Epidermal melanocyte (primary cell): ENCODE measurements around the gene SLC26A5.
"Not testable (repeated sequence)": the region's sequence is repeated elsewhere in the genome, so short reads cannot be mapped to it uniquely, and the experiment has no call there.

Experiments
- DNase-seq: peaks from one replicate; pipeline ENCODE4 v3.0.0; 2011; ENCODE audit warnings: low spot score; ENCODE audit not compliant: insufficient read length

SLC26A5 gene

DNA sequence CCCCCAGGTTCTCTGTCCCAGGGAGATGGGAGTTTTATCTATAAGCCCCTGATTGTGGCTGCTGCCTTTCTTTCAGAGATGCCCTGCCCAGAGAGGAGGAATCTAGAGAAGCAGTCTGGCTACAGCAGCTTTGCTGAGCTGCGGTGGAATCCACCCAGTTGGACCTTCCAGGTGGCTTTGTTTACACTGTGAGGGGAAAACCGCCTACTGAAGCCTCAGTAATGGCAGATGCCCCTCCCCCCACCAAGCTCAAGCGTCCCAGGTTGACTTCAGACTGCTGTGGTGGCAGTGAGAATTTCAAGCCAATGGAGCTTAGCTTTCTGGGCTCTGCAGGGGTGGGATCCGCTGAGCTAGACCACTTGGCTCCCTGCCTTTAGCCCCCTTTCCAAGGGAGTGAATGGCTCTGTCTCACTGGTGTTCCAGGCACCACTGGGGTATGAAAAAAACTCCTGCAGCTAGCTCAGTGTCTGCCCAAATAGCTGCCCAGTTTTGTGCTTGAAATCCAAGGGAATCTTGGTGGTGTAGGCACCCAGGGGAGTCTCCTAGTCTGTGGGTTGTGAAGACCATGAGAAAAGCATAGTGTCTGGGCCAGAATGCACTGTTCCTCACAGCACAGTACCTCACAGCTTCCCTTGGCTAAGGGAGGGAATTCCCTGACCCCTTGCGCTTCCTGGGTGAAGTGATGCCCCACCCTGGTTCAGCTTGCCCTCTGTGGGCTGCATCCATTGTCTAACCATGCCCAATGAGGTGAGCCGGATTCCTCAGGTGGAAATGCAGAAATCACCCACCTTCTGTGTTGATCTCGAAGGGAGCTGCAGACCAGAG is 40.0 kb downstream of the SLC26A5 start:
- DNase-seq: not testable (repeated sequence)

DNA sequence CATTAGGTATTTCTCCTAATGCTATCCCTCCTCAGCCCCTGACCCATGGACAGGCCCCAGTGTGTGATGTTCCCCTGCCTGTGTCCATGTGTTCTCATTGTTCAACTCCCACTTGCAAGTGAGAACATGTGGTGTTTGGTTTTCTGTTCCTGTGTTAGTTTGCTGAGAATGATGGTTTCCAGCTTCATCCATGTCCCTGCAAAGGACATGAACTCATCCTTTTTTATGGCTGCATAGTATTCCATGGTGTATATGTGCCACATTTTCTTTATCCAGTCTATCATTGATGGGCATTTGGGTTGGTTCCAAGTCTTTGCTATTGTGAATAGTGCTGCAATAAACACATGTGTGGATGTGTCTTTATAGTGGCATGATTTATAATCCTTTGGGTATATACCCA is 46.3 kb downstream of the SLC26A5 start:
- not testable (repeated sequence) for DNase-seq

DNA sequence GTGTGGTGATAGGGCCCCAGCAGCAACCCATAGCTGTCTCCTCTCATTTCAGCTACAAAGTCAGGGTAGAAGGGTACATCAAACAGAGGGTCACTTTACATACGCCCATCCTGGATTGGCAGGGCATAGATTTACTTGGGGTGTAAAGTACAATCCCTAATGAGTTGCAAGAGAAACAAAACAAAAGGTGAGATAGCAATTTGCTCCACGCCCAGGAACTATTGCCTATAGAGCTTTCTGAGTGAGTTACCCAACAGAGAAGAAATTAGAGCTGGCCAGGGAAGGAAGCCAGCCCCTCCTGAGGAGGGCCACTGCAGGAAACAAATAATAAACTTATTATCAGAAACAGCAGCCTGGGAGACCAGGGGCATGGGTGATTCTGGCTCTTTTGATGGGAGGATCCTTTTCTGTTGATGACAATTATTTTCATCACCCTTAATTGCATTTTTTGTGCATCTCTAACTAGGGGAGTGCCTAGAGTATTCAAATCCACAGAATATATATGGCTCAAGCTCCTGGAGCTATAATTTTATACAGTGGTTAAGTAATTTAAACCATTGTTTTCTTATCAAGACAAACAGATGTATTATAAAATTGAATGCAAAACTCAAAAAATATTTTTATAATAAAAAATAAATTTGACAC is 47.4 kb downstream of the SLC26A5 start:
- no peak for DNase-seq

DNA sequence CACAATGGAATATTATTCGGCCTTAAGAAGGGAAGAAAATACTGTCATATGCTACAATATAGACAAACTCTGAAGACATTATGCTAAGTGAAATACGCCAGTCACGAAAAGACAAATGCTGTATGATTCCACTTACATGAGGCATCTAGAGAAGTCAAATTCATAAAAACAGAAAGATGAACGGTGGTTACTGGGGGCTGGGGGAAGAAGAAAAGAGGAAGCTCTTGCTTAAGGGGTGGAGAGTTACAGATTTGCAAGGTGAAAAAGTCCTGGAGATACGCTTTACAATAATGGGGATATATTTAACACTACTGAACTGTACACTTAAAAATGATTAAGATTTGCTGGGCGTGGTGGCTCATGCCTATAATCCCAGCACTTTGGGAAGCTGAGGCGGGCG is 49.5 kb downstream of the SLC26A5 start:
- DNase-seq: no peak

DNA sequence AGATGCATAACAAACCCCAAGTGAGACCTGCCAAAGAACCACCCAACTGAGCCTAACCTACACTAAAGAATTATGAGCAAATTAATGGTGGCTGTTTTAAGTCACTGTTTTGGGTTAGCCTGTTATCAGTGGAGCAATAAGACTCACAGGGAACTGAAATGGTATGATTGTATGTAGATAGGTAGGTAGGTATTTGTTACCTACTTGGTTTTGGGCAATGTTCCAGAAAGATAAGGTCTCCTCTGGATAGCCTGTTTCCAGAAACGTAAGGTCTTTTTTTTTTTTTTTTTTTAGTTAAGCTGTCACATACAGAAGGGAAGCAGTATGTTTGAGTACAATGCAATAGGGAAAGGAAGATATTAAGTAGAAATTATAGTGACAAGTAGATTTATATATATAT is 50.9 kb downstream of the SLC26A5 start:
- no peak for DNase-seq

DNA sequence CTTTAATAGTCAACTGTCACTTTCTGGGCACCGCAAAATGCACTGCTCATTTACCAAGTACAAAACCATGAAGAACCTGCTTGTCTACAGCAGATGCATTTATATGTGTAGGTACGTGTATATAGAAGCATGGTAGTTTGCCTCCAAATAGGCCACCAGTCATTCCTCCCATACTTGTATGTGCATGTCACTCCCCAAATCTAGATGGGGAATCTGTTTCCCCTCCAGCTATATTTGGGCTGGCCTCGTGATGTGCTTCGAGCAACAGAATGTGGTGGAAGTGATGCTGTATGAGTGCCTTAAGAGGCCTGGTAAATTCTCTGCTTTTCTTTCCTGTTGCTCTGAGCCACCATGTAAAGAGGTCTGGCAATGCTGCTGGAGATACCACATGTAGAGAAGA is 51.4 kb downstream of the SLC26A5 start:
- DNase-seq: no peak

- no peak for DNase-seq
Measured at GRCh38 chr7:103391976-103392375, 54.0 kb downstream of the SLC26A5 start.

DNA sequence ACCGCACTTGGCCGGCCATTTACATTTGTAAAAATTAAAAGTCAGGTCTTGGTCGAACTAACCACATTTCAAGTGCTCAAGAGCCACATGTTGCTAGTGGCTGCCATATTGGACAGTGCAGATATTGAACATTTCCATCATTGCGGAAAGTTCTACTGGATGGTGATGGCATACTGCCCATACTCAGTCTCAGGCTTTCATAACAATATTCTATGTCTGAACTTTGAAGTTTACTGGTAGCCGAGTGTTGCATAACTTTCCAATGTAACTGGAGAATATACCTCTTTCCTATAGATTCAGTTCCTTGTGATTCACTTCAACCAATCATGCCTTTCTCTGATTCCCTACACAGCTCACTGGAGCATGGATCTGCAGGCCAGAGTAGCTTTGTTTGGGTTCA is 54.9 kb downstream of the SLC26A5 start:
- no peak for DNase-seq

- no peak for DNase-seq
Measured at GRCh38 chr7:103389263-103389662, 56.7 kb downstream of the SLC26A5 start.

GRCh38 chr7:103388469-103389140 is 57.4 kb downstream of the SLC26A5 start:
- DNase-seq: no peak

DNA sequence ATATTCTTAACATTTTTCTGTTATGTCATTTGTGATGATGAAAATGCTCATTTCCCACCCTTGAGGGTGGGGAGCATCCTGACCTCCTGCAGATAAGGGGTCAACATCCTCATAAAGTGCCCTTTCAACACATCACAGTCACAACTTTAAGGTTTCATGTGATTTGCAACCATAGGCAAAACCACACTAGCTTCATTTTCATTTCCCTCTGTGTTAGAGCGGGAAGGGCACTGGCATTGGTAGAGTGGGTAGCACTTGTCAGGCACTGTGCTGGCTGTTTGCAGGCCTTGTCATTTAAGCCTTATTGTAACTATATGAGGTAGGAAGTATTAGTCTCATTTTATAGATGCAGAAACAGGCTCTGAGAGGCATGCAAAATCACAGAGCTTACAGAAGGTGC is 58.8 kb downstream of the SLC26A5 start:
- no peak for DNase-seq

GRCh38 chr7:103382032-103382402 is 64.0 kb downstream of the SLC26A5 start:
- DNase-seq: no peak

GRCh38 chr7:103381280-103382031 is 64.6 kb downstream of the SLC26A5 start:
- no peak for DNase-seq

- no peak for DNase-seq
Measured at GRCh38 chr7:103380395-103381191, 65.4 kb downstream of the SLC26A5 start.

DNA sequence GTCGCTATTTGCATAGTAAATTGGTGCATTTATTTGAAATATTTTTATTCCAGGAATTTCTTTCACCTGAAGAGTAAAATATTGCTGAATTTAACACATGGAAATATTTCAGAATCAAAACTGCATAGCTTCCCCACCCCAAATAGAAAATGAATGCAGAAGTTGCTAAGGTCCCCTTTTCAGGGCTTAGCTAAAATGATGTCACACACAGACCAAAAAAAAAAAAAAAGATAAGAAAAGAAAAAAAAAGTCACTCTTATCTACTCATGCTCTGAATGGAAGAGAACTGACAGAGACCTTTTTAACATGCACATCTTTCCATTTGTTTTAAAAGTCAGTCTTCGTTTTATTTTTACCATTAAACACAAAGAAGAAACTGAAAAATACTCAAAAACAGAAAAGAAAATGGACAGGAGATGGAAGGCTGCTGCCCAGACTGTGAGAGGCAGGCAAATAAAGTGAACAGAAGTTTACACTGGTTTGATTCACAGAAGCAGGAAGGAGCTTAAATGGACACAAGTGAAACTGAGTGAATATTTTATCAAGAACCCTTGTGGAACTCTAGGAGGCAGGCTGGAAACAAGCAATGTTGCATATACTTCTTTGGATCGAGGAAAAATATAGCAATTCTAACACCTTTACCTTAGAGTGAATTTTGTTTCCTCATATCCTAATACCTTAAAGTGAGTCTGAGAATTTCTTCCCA is 66.6 kb downstream of the SLC26A5 start:
- no peak for DNase-seq

- no peak for DNase-seq
Measured at GRCh38 chr7:103373866-103374643, 72.0 kb downstream of the SLC26A5 start.

GRCh38 chr7:103369432-103369831 is 76.6 kb downstream of the SLC26A5 start:
- no peak for DNase-seq

GRCh38 chr7:103349805-103350204 is 96.2 kb downstream of the SLC26A5 start:
- no peak for DNase-seq

DNA sequence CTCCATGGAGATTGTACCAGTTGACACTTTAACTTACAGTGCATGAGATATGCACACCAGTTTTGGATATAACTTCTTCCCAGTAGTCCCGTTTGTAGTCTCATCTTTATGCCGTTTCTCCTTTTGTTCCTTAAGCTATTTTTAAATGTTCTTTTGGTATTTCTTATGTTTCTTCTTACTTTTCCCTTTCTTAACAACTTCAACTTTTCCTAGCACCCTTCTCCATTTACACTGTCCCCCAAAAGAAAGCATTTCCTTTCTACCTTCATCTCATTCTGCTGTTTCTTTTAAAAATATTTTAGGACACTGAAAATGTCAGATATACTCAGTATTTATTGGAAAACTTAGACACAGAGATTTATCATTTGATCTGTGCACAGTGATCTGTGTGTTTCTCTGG is 97.0 kb downstream of the SLC26A5 start:
- DNase-seq: no peak

- DNase-seq: no peak
Measured at GRCh38 chr7:103348452-103348851, 97.6 kb downstream of the SLC26A5 start.
